SK-N-MC (cell line): ENCODE measurements around the gene PIGR.

Experiments used
- DNase-seq: peaks from one replicate; pipeline ENCODE4 v3.0.0-alpha.2; 2011; ENCODE audit warnings: low read depth, low spot score
- H3K27ac ChIP-seq: fragments of 200-600 bp; sonication (generic); 2 replicates; pipeline ENCODE4 v1.5.1; 2016; ENCODE audit warnings: mixed run types
- H3K36me3 ChIP-seq: fragments of 200-600 bp; sonication (generic); 2 replicates; pipeline ENCODE4 v1.6.1; 2017; ENCODE audit warnings: antibody characterized with exemption, low read length, mixed read lengths; ENCODE audit not compliant: insufficient read depth
- H3K4me3 ChIP-seq: fragments of 200-600 bp; sonication (generic); 2 replicates; pipeline ENCODE4 v1.5.1; 2016
- H3K9ac ChIP-seq: fragments of 200-600 bp; sonication (generic); 2 replicates; pipeline ENCODE4 v1.8.0; 2017; ENCODE audit warnings: mixed run types, mixed read lengths; ENCODE audit not compliant: insufficient read length
- H3K9me3 ChIP-seq: fragments of 200-600 bp; sonication (generic); 2 replicates; pipeline ENCODE4 v1.6.1; 2017; ENCODE audit warnings: low read depth, mild to moderate bottlenecking, antibody characterized with exemption, low read length, moderate library complexity, mixed read lengths
- EZH2 ChIP-seq: fragments of 200-600 bp; sonication (generic); IDR thresholded peaks from one replicate; pipeline ENCODE4 v1.6.1; 2017; ENCODE audit warnings: antibody characterized with exemption
- FOXP2 ChIP-seq: optimal IDR thresholded peaks from 2 replicates; pipeline ENCODE3; 2011; ENCODE audit warnings: mild to moderate bottlenecking, moderate library complexity; ENCODE audit not compliant: insufficient read depth; ENCODE audit errors: extremely low read length, control extremely low read depth
- POLR2AphosphoS5 ChIP-seq: IDR thresholded peaks from 2 replicates; pipeline ENCODE4 v1.6.1; 2012; ENCODE audit warnings: mild to moderate bottlenecking, low read depth, low read length, borderline replicate concordance

The PIGR gene

DNA sequence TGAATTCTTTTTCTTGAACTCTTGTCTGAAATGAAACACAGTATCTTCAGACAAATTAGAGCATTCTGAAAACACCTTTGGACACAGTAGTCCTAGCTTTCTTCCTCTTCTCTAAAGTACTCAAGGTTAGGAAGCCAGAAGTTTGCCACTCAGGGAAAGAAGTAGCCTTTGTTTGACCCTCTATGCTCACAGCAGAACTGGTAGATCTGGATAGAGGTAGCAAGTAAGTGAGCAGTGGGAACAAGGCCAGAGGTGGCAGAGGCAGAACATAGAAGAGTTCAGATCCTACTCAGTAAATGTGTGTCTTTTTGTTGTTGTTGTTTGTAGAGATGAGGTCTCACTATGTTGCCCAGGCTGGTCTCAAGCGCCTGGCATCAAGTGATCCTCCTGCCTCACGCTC lies 7.4 kb upstream of the PIGR start:
- DNase-seq = no peak
- H3K9me3 ChIP-seq = no peaks in the 10 kb centered on the region
- no peaks in the 10 kb centered on the region for H3K36me3 ChIP-seq
- H3K4me3 ChIP-seq = no peak overlapping the region
- H3K9ac ChIP-seq = no peak overlapping the region
- no peak overlapping the region for H3K27ac ChIP-seq
- TF ChIP-seq POLR2AphosphoS5 = no peak
- no peak for TF ChIP-seq EZH2
- TF ChIP-seq FOXP2 = no peak

DNA sequence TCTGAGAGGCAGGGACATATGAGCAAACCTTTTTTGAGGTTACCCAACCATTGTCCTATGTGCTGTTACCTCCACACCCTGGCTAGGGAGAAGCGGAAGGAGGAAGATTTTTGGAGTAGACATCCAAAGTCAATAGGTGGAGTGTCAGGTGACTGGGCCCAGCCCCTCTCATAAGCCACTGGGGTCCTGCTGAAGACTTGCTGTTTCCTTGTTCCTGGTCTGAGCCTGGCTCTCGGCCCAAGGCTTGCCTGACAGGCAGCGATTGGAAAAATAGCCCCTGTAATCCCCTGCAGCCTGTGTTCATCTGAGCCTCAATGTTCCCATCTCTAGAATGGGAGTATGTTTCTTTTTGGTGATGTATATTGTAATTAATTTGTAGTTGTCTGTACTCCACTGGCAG lies 6.9 kb upstream of the PIGR start:
- Histone ChIP-seq H3K9ac (no peak overlapping the region), H3K9me3 (no peaks in the 10 kb centered on the region), H3K36me3 (no peaks in the 10 kb centered on the region), H3K4me3 (no peak overlapping the region), H3K27ac (no peak overlapping the region)
- TF ChIP-seq POLR2AphosphoS5 (no peak), EZH2 (no peak), FOXP2 (no peak)
- DNase-seq = no peak

DNA sequence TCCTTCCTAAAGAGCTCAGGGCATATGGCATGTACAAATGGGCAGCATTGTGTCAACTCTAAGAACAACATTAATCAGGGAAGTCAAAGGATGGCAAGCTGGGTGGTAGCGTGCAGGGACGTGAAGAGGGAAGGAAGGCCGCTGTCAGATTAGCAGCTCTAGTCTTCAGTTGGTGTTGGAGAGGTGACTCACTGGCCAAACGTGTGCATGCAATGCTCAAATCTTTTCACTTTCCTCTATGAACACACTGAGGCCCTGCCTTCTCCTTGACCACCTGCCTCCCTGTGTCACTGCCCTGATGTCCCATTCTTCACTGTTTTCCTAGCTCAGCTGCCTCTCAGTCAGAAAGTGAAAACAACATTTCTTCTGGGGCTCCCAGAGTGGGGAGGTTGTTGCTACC lies 5.9 kb upstream of the PIGR start:
- Histone ChIP-seq H3K36me3 (no peaks in the 10 kb centered on the region), H3K9ac (no peak overlapping the region), H3K9me3 (no peaks in the 10 kb centered on the region), H3K27ac (no peak overlapping the region), H3K4me3 (no peak overlapping the region)
- TF ChIP-seq FOXP2 = no peak
- no peak for TF ChIP-seq POLR2AphosphoS5
- TF ChIP-seq EZH2 = no peak
- DNase-seq = no peak

DNA sequence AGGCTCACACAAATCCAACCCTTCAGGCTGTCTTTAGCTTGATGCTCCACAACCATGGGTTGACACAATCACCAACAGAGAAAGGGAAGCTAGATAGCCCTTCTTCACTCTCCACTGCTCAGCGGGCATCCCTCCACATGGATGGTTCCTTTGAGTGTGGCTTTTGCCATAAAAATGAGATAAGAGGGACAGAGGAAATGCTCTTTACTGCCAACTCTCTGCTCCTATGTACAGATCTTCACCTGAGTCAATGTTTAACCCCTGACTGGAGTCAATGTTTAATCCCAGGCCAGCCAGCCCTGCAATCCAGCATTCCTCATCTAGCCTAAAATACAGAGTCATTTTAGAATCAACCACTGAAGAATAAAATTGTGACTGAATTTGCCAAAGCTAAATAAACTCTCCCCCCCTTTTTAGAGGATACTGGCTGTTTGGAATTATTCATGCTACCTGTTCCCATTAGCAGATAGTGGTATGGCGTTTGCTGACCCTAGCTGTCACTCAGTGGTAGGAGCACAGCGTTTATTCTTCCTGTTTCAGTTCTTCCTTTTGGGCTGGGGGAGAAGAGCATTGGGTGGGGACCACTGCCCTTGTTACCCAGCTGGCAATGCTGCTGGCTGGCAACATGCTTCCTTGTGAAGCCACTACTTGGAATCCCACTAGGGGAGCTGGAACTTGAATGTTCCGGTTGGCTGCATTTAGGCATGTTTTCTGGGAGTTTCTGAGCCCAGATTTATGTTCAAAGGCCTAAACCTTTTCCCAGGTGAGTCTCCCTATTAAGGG lies 5.2 kb upstream of the PIGR start:
- H3K27ac ChIP-seq = no peak overlapping the region
- no peak overlapping the region for H3K4me3 ChIP-seq

DNA sequence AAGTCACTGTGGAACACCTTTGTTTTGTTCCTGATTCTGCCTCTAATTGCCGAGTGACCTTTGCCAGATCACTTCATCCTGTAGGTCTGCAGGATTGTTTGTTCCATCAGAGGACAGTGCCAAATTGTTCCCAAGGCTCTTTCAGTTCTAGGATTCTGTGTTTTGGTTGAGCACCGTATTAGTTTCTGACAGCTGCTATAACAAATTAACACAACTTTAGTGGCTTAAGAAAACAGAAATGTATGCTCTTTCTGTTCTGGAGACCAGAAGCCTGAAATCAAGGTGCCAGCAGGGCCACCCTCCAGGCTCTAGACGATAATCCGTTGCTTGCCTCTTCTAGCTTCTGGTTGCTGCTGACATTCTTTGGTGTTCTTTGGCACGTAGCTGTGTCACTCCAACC lies 3.4 kb upstream of the PIGR start:
- no peaks in the 10 kb centered on the region for H3K9me3 ChIP-seq
- H3K27ac ChIP-seq = no peak overlapping the region
- H3K4me3 ChIP-seq = no peak overlapping the region
- H3K9ac ChIP-seq = no peak overlapping the region
- no peaks in the 10 kb centered on the region for H3K36me3 ChIP-seq
- DNase-seq = no peak
- TF ChIP-seq FOXP2 = no peak
- no peak for TF ChIP-seq POLR2AphosphoS5
- TF ChIP-seq EZH2 = no peak

More for the DNA sequence above, 5.2 kb upstream of the PIGR start:
- TF ChIP-seq POLR2AphosphoS5 (no peak), FOXP2 (no peak), EZH2 (no peak)
- DNase-seq = no peak
- H3K36me3 ChIP-seq = no peaks in the 10 kb centered on the region
- H3K9me3 ChIP-seq = no peaks in the 10 kb centered on the region
- H3K9ac ChIP-seq = no peak overlapping the region

DNA sequence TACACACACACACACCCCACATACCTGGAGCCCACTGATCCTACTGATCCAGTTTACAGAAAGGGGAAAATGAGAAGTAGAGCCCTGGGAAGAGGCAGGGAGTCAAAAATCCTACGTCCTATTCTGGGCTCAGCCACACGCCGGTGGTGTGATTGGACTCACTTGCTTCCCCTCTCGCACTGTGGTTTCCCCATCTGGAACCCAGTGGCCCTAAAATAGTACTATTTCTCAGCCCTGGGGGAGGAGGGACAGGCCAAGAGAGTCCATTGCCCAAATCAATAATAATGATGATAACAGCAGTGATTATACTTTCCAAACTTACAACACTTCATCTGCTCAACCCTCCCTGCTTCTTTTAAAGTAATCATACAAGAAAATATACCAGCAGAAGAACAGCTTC lies 2.9 kb upstream of the PIGR start:
- no peak for DNase-seq
- no peak for TF ChIP-seq EZH2
- Histone ChIP-seq H3K9me3 (no peaks in the 10 kb centered on the region), H3K4me3 (no peak overlapping the region), H3K9ac (no peak overlapping the region), H3K27ac (no peak overlapping the region), H3K36me3 (no peaks in the 10 kb centered on the region)

DNA sequence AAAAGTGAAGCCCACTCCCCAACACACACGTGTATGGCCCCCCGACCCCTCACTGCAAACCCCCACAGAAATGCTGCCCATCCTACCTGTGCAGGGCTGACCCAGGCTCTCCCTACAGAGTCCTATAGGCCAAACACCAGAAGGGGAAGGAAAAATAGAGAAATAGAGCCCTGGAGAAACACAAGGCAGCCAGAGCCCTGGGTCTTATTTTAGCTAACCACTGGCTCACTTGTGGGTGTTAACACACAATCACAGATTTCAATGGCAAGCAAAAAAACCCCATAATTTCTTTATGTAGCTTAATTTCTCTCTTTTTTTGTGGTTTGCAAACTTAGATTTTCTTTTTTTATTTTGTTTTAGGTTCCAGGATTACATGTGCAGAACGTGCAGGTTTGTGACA lies 989 bp upstream of the PIGR start:
- Histone ChIP-seq H3K27ac (no peak overlapping the region), H3K4me3 (no peak overlapping the region), H3K36me3 (no peaks in the 10 kb centered on the region), H3K9me3 (no peaks in the 10 kb centered on the region), H3K9ac (no peak overlapping the region)
- DNase-seq = no peak
- TF ChIP-seq FOXP2 (no peak), EZH2 (no peak), POLR2AphosphoS5 (no peak)

DNA sequence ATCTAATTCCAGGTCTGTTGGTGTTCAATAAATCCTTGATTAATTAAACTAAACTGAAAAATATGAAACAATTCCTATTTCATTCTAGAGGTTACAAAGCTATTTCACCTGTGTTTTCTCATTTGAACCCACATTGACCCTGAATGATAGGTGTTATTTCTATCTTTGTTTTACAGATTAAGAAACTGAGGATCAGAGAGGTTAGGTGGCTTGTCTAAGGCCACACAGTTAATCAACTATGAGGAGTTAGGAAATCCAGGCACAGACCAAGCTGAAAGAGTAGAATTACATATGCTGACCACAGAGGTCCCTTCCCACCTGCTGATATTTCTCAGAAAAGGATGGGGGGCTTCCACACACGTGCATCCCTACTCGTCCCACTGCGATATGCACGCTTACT lies 487 bp downstream of the PIGR start:
- Histone ChIP-seq H3K9me3 (no peaks in the 10 kb centered on the region), H3K9ac (no peak overlapping the region), H3K4me3 (no peak overlapping the region), H3K27ac (no peak overlapping the region), H3K36me3 (no peaks in the 10 kb centered on the region)
- no peak for TF ChIP-seq EZH2
- no peak for TF ChIP-seq POLR2AphosphoS5
- no peak for TF ChIP-seq FOXP2
- DNase-seq = no peak

DNA sequence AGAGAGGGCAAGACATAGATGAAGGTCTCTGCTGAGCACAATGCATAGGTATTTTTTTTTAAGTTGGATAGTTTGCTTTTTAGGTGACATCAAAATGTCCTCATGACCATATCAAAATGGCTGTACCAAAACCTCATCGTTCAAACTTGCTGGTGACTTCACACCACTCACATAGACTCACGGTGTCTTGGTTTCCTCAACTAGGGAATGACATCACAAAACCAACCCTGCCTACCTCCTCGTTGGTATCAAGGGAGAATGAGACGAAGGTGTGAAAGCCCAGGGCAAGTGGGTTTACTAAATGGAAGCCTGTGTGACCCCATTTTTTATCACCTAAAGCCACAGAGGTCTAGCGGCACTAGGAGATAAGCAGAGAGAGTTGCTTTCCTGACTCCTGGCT lies 1.6 kb downstream of the PIGR start:
- no peaks in the 10 kb centered on the region for H3K9me3 ChIP-seq
- no peak overlapping the region for H3K4me3 ChIP-seq
- no peaks in the 10 kb centered on the region for H3K36me3 ChIP-seq
- no peak overlapping the region for H3K27ac ChIP-seq
- DNase-seq = no peak
- TF ChIP-seq FOXP2 (no peak), POLR2AphosphoS5 (no peak), EZH2 (no peak)
- no peak overlapping the region for H3K9ac ChIP-seq
